GM13977 (cell line): ENCODE data around the gene MOK.

Experiments
- DNase-seq: peaks from one replicate; pipeline ENCODE4 v3.0.0; 2012; ENCODE audit warnings: low spot score
- in situ Hi-C: fragments of 300-500 bp; cut with MboI; formaldehyde crosslinking; loops from one replicate; pipeline ENCODE4 v1.12.0; 2022; ENCODE audit warnings: low sequenced_read_pairs, low pct_unique_long_range_greater_than_20kb, mixed read lengths, inconsistent platforms; ENCODE audit not compliant: unreplicated experiment
- TF ChIP-seq, protein P1 (sequence below): IDR thresholded peaks from 2 replicates; pipeline ENCODE4 v1.5.1; 2012; ENCODE audit warnings: mild to moderate bottlenecking, control low read depth; ENCODE audit not compliant: insufficient read depth; ENCODE audit errors: extremely low read depth, missing control alignments

Gene MOK

DNA sequence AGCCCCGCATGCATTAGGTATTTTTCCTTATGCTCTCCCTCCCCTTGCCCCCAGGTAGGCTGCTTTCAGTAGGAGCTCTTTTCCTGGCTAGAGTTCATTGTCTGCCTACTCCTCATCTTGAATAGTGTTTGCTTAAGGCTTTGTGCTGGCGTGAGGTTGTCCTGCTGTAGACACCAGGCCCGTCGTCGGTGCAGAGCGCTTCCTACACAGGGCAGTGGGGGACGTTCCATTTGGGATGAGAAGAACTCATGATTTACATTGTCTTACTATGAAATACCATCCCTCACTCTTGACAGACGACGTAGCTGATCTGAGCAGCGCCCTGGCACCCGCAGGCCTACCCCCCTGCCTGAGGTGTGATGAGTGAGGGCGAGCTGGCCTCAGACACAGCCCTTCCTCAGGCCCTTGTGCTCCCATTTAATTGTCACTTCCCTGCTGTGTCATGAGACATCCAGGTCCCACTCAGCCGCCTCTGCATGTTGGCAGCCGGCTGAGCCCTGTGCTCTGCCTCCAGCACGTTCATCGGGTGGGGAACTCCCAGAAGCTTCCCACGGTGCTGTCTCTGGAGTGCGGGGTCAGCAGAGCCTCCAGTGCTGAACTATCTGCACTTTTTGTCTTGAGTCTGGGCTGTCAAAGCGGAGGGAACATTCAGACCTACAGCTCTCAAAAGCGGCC is 89.3 kb downstream of the MOK start:
- TF ChIP-seq, protein P1, sequence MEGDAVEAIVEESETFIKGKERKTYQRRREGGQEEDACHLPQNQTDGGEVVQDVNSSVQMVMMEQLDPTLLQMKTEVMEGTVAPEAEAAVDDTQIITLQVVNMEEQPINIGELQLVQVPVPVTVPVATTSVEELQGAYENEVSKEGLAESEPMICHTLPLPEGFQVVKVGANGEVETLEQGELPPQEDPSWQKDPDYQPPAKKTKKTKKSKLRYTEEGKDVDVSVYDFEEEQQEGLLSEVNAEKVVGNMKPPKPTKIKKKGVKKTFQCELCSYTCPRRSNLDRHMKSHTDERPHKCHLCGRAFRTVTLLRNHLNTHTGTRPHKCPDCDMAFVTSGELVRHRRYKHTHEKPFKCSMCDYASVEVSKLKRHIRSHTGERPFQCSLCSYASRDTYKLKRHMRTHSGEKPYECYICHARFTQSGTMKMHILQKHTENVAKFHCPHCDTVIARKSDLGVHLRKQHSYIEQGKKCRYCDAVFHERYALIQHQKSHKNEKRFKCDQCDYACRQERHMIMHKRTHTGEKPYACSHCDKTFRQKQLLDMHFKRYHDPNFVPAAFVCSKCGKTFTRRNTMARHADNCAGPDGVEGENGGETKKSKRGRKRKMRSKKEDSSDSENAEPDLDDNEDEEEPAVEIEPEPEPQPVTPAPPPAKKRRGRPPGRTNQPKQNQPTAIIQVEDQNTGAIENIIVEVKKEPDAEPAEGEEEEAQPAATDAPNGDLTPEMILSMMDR = no peak
- in situ Hi-C loops = no loop called here

DNA sequence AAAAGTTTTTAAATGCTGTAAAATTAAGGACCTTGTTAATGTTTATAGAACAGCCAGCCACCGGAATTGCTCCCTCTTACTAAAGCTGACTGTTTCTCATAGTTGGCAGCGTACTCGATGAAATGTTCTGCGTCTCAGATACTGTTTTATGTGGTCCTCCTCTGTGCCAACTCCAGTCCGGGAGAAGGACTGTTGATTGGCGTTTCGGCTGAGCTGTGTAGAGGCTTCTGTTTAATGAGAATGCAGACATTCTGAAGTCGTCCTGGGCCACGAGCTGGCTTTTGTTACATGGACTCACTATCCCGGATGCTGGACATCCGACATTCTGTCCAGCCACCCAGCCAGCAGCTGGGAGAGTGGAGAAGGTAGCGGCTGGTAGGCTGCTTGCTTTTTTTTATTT is 89.9 kb downstream of the MOK start:
- no peak for DNase-seq
- in situ Hi-C loops = no loop called here
- TF ChIP-seq, protein P1 = no peak

More for the DNA sequence above, 89.3 kb downstream of the MOK start:
- DNase-seq = no peak

DNA sequence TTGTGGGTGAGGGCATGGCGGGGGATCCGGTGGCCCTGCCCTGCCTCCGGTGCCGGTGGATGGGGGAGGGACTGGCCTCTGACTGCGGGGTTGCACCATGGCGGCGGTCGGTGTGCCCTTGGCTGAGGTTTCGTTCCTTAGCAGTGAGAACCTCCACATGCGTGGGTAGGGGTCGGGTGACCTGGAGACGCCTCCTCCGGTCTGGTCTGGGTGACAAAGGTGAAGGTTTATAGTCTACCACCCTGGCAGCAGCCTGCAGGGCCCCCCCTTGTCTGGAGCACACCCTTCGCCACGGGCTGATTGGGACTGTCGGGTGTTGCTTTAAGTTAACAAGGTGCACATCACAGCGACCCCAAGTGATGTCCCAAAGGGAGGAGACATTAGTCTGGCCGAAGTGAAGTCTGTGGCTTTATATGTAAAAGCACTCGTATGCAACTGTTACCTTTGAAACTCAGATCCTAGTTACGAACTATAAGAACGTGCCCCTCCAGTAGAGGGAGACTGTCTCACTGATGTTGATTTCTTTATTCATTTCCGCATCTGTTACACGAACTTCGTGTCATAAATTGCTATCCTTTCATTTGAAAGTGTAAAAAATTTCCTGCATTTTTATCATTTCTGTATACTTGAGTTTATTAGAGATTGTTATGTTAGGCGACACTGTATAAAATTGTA is 90.8 kb downstream of the MOK start:
- in situ Hi-C loops = no loop called here
- TF ChIP-seq, protein P1 = no peak
- DNase-seq = no peak

DNA sequence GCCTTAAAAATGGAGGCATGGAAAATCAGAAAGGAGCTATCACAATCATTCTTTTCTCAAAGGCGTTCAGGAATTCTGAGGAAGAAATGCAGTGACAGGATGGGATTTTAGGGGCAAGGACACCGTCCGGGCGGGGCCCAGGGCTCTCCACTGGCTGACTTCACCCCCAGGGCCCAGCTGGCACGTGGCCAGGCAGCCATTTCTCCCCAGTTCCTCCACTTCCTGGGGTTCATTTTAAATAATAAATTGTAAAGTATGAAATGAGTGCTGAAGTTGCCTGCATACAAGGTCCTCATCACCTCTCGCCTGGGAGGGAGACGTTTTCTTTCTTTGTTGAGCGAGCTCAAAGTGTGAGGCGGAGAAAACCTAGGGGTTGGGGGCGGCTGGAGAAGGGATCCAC is 91.5 kb downstream of the MOK start:
- DNase-seq = no peak
- in situ Hi-C loops = no loop called here
- TF ChIP-seq, protein P1 = no peak

DNA sequence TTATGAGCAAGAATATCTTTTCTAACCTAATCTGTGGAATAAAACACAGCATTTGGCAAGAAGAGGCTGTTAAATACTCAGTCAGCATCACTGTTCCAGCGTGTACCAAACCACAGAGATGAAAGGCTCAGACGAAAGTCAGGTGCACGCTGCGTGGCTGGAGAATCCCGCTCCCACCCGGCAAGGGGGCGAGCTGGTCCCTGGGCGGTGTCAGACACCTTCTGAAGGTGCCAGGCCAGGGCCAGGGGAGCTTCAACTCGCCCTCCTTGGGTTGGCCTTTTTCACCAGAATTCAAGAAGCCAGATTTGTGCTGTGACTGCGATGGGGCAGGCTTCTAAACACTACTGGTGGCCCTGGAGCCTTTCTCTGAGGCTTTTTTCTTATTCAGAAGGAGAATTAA is 92.1 kb downstream of the MOK start:
- no peak for DNase-seq
- TF ChIP-seq, protein P1 = no peak
- in situ Hi-C loops = no loop called here

DNA sequence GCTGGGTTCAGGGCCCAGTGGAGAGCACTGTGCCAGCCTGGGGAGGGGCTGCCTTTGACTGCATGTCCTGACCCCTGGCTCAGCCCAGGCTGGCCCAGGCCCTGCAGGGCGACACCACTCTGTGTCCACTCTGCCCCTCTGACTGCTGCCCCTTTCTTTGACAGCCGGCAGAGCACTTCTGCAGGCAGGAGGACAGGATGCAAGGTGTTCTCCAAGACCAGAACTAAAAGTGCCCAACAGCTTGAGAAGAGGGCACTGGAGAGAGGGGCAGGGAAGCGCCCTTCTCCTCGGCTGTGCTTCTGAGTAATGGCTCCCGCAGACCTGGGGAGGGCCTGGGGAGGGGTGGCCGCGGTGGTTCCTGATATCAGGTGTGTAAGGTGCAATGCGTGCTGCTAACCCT is 92.6 kb downstream of the MOK start:
- DNase-seq = no peak
- in situ Hi-C loops = no loop called here
- TF ChIP-seq, protein P1 = no peak

DNA sequence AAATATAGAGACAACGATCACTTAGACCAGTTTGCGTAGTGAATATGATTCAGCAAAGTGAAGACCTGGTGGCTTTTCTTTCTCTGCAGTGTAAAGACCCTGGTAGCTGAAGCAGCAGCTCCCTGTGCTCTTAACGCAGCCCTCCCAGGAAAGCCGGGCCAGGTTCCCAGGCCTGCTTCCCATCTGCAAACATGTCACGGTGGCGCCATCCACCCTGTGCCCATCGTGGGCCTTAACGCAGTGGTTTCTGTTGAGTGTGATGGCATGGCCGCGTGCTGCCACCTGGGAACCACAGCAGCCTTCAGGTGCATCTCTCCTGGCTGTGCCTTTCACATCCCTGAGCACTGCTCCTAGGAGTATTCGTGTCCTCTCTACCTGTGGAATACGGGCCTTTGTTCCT is 93.7 kb downstream of the MOK start:
- TF ChIP-seq, protein P1 = no peak

More for the DNA sequence above, 93.7 kb downstream of the MOK start:
- DNase-seq = no peak
- in situ Hi-C loops = no loop called here
